CD14-positive monocyte (primary cell): Measurements from ENCODE around the gene CCL4. TPM values are rescaled to one million over a fixed set of nuclear protein-coding genes. Genes with fewer than 3 reads are reported as not detected.
"Not testable (repeated sequence)": the region's sequence is repeated elsewhere in the genome, so short reads cannot be mapped to it uniquely, and the experiment has no call there.

Experiments used
- DNase-seq, 3 donors: peaks; one replicate each; pipeline ENCODE4 v3.0.0-alpha.2; 2011 to 2022
- H2AFZ ChIP-seq: 2 replicates; pipeline ENCODE4 v1.6.0; 2012; ENCODE audit warnings: mild to moderate bottlenecking, low read depth, low read length, inconsistent platforms; ENCODE audit not compliant: insufficient read depth, poor library complexity, severe bottlenecking
- H3K27ac ChIP-seq, 2 donors: 1 replicate in 1 of 2; 2 replicates in 1 of 2; pipeline ENCODE4 v1.5.1; 2012 to 2013; ENCODE audit warnings: low read length in 2 of 2, control low read depth in 1 of 2, inconsistent platforms in 1 of 2, low read depth in 1 of 2, mild to moderate bottlenecking in 1 of 2
- H3K27me3 ChIP-seq, 2 donors: one replicate each; pipeline versions ENCODE4 v1.6.0 to v1.6.1; 2011 to 2013; ENCODE audit warnings: low read length in 2 of 2; ENCODE audit not compliant: control insufficient read depth in 2 of 2, insufficient read depth in 2 of 2
- H3K36me3 ChIP-seq, 2 donors: replicated peaks in 1 of 2; 1 replicate in 1 of 2; 2 replicates in 1 of 2; pipeline versions ENCODE4 v1.5.1 to v1.6.1; 2012 to 2013; ENCODE audit warnings: low read length in 2 of 2, control low read depth in 1 of 2, inconsistent platforms in 1 of 2, mild to moderate bottlenecking in 1 of 2; ENCODE audit not compliant: insufficient read depth in 2 of 2, control insufficient read depth in 1 of 2
- H3K4me1 ChIP-seq, 2 donors: 1 replicate in 1 of 2; 2 replicates in 1 of 2; pipeline versions ENCODE4 v1.5.1 to v1.6.1; 2012 to 2013; ENCODE audit warnings: low read length in 2 of 2, control low read depth in 1 of 2, inconsistent platforms in 1 of 2, mild to moderate bottlenecking in 1 of 2, moderate library complexity in 1 of 2; ENCODE audit not compliant: insufficient read depth in 2 of 2, control insufficient read depth in 1 of 2
- H3K4me2 ChIP-seq: replicated peaks from 2 replicates; pipeline ENCODE3; 2012; ENCODE audit warnings: low read length, moderate library complexity, mild to moderate bottlenecking; ENCODE audit not compliant: poor library complexity, severe bottlenecking; ENCODE audit errors: extremely low read depth
- H3K4me3 ChIP-seq, 3 experiments: fragments of 200-600 bp in 1 of 3; sonication (generic) in 1 of 3; replicated peaks in 1 of 3; 1 replicate in 2 of 3; 2 replicates in 1 of 3; pipeline ENCODE4 v1.5.1; 2011 to 2013; ENCODE audit warnings: low read length in 3 of 3, mild to moderate bottlenecking in 3 of 3, control low read depth in 2 of 3, low read depth in 2 of 3, inconsistent platforms in 1 of 3, moderate library complexity in 1 of 3
- H3K79me2 ChIP-seq: 2 replicates; pipeline ENCODE4 v1.6.0; 2012; ENCODE audit warnings: mild to moderate bottlenecking, control low read depth, inconsistent platforms, low read length, moderate library complexity; ENCODE audit not compliant: insufficient read depth
- H3K9ac ChIP-seq: 2 replicates; pipeline ENCODE4 v1.6.0; 2017; ENCODE audit warnings: low read length, mild to moderate bottlenecking; ENCODE audit not compliant: insufficient read depth, poor library complexity, severe bottlenecking
- H3K9me3 ChIP-seq, 2 donors: replicated peaks in 1 of 2; 1 replicate in 1 of 2; 2 replicates in 1 of 2; pipeline versions ENCODE4 v1.5.1 to v1.6.1; 2012 to 2013; ENCODE audit warnings: low read length in 2 of 2, control low read depth in 1 of 2; ENCODE audit not compliant: control insufficient read depth in 1 of 2, insufficient read depth in 1 of 2
- H4K20me1 ChIP-seq: 2 replicates; pipeline ENCODE4 v1.6.0; 2012; ENCODE audit warnings: mild to moderate bottlenecking, low read length, control low read depth, moderate library complexity; ENCODE audit not compliant: insufficient read depth
- H3K27ac Mint-ChIP-seq, 7 donors: one replicate each; pipeline ENCODE4 v1.8.0; 2020; ENCODE audit warnings: mild to moderate bottlenecking in 7 of 7, mixed read lengths in 7 of 7, moderate library complexity in 6 of 7, inconsistent platforms in 2 of 7
- H3K27me3 Mint-ChIP-seq, 3 donors: one replicate each; pipeline ENCODE4 v1.8.0; 2021 to 2022; ENCODE audit warnings: low read depth in 3 of 3, mild to moderate bottlenecking in 3 of 3, mixed read lengths in 3 of 3, moderate library complexity in 3 of 3, inconsistent platforms in 1 of 3
- H3K36me3 Mint-ChIP-seq, 2 donors: one replicate each; pipeline ENCODE4 v1.8.0; 2020; ENCODE audit warnings: mixed read lengths in 2 of 2, inconsistent platforms in 1 of 2, mild to moderate bottlenecking in 1 of 2
- H3K4me1 Mint-ChIP-seq: one replicate; pipeline ENCODE4 v1.8.0; 2020; ENCODE audit warnings: mild to moderate bottlenecking, mixed read lengths
- H3K4me3 Mint-ChIP-seq, 2 donors: one replicate each; pipeline ENCODE4 v1.8.0; 2020; ENCODE audit warnings: mild to moderate bottlenecking in 2 of 2, mixed read lengths in 2 of 2, moderate library complexity in 1 of 2
- H3K9me3 Mint-ChIP-seq, 7 donors: one replicate each; pipeline ENCODE4 v1.8.0; 2020 to 2022; ENCODE audit warnings: mixed read lengths in 7 of 7, mild to moderate bottlenecking in 6 of 7, moderate library complexity in 6 of 7, inconsistent platforms in 2 of 7
- CTCF ChIP-seq: fragments of 200-600 bp; IDR thresholded peaks from one replicate; pipeline ENCODE4 v1.8.0; 2022; ENCODE audit warnings: antibody characterized with exemption, mild to moderate bottlenecking
- WGBS: methylation state at CpG from one replicate; pipeline ENCODE4 v1.1.5; 2013; ENCODE audit warnings: missing lambda C conversion rate; ENCODE audit not compliant: insufficient coverage; 5-methylcytosine and 5-hydroxymethylcytosine counted together
- intact Hi-C, 2 donors: fragments of 100-400 bp; cut with micrococcal nuclease; formaldehyde crosslinking; loops; one replicate each; pipeline versions ENCODE4 v1.15.0 to v1.15.1; 2023
- polyA plus RNA-seq, 3 donors: library from polyadenylated mRNA; depleted of rRNA in 1 of 3; unstranded in 2 of 3; stranded (reverse) in 1 of 3; fragments of 300-500 nt in 2 of 3; fragments of >200 nt in 1 of 3; fragmentation: Illumina TruSeq in 2 of 3; gene quantifications; 1 replicate in 2 of 3; 2 replicates in 1 of 3; pipeline ENCODE4 v1.2.3, GENCODE V29; 2012 to 2021

CCL4 gene
- polyA plus RNA-seq, 3 donors = 11.8 to 41.7 (median 40.6) TPM

DNA sequence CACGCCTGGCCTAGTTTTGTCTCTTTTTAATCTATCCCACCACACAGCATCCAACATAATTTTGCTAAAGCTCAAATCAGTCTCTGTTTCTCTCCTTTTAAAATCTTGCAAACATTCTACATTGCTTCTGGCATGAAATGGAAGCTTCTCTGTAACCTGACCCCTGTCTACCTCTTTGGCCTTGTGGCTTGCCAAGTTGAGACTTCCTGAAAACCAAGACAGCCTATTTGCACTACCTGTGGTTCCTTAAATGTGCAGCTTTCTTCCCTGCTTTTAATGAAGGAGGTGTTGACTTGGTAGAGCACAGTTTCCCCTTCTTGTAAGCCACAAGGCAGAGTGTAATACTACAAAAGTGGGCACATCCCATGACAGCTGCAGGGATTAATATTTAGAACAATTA is 7.6 kb upstream of the CCL4 start:
- Histone ChIP-seq H3K36me3 (no peaks in the 10 kb centered on the region), H3K27me3 (no peaks in the 10 kb centered on the region), H3K4me2 (no peak overlapping the region), H3K9me3 (no peaks in the 10 kb centered on the region), H3K27ac (no peak overlapping the region), H3K9ac (no peak overlapping the region), H3K4me1 (peaks cover 10 to 20% of the 10 kb centered on the region in 2 donors), H2AFZ (no peak overlapping the region), H3K4me3 (no peak overlapping the region), H4K20me1 (no peaks in the 10 kb centered on the region), H3K79me2 (no peaks in the 10 kb centered on the region)
- peaks cover 24% of the 10 kb centered on the region for H3K4me1 Mint-ChIP-seq
- no peak for TF ChIP-seq CTCF
- no peak overlapping the region for H3K4me3 Mint-ChIP-seq
- no peak for DNase-seq
- no peak overlapping the region for H3K27ac Mint-ChIP-seq
- WGBS = 100% methylated on average over 1 of the region's 1 CpG
- H3K36me3 Mint-ChIP-seq = no peaks in the 10 kb centered on the region
- peaks cover 0 to 2% (median 0%) of the 10 kb centered on the region in 7 donors for H3K9me3 Mint-ChIP-seq
- intact Hi-C loops = no loop called here
- peaks cover 2 to 3% (median 3%) of the 10 kb centered on the region in 3 donors for H3K27me3 Mint-ChIP-seq

GRCh38 chr17:36099004-36099403 is 4.6 kb upstream of the CCL4 start:
- H3K4me2 ChIP-seq, H3K27me3 ChIP-seq, H4K20me1 ChIP-seq, H3K4me3 ChIP-seq, intact Hi-C loops, H3K27me3 Mint-ChIP-seq, H3K36me3 ChIP-seq, H3K4me3 Mint-ChIP-seq, H2AFZ ChIP-seq, H3K27ac ChIP-seq, H3K36me3 Mint-ChIP-seq, H3K9ac ChIP-seq, H3K79me2 ChIP-seq, H3K9me3 Mint-ChIP-seq, DNase-seq, H3K9me3 ChIP-seq: not testable (repeated sequence)
- WGBS = no CpG with 5 or more reads among the region's 1 CpG
- peaks cover 18 to 20% of the 10 kb centered on the region in 2 donors for H3K4me1 ChIP-seq
- Mint-ChIP-seq H3K4me1 (peaks cover 19% of the 10 kb centered on the region), H3K27ac (peak overlapping the region in 1 of 7 donors; percentile 78)

- H2AFZ ChIP-seq, H3K27me3 ChIP-seq, H3K9ac ChIP-seq, DNase-seq, intact Hi-C loops, H3K4me3 ChIP-seq, H3K36me3 ChIP-seq, H3K27me3 Mint-ChIP-seq, H3K9me3 ChIP-seq, H3K36me3 Mint-ChIP-seq, H3K9me3 Mint-ChIP-seq, H3K79me2 ChIP-seq, H4K20me1 ChIP-seq: not testable (repeated sequence)
- H3K4me1 ChIP-seq = peaks cover 67% of the 10 kb centered on the region in 2 donors
- Mint-ChIP-seq H3K4me3 (peak overlapping the region; percentile 53 to 67), H3K27ac (peak overlapping the region; percentile 64 to 96 (median 87)), H3K4me1 (peaks cover 63% of the 10 kb centered on the region)
- peak overlapping the region in 1 of 2 donors; percentile 33 for H3K27ac ChIP-seq
- H3K4me2 ChIP-seq = peak overlapping the region; percentile 21
- WGBS = no CpG with 5 or more reads among the region's 7 CpGs
Observed at GRCh38 chr17:36104246-36104645, 619 bp downstream of the CCL4 start.
